DND-41 (cell line): Measurements from ENCODE around the gene RCAN2.
A peak's percentile ranks its signal among the peaks of the same experiment; 100 is the strongest.

Source experiments
- ATAC-seq: fragments of 200-7000 bp; cut with Tn5 transposase; 3 replicates; pipeline ENCODE4 v1.9.1; 2021; ENCODE audit warnings: low read depth; ENCODE audit not compliant: insufficient read depth
- DNase-seq: peaks from one replicate; pipeline ENCODE4 v3.0.0-alpha.2; 2020
- H2AFZ ChIP-seq: 2 replicates; pipeline ENCODE4 v1.6.0; 2012; ENCODE audit warnings: low read depth, low read length
- H3K27ac ChIP-seq: 2 replicates; pipeline ENCODE4 v1.5.1; 2012; ENCODE audit warnings: low read length, inconsistent platforms
- H3K27me3 ChIP-seq: fragments of 200-600 bp; sonication (generic); 2 replicates; pipeline ENCODE4 v1.6.0; 2012; ENCODE audit warnings: low read length, mild to moderate bottlenecking, inconsistent platforms; ENCODE audit not compliant: insufficient read depth, poor library complexity
- H3K36me3 ChIP-seq: 2 replicates; pipeline ENCODE4 v1.5.1; 2012; ENCODE audit warnings: low read length, inconsistent platforms; ENCODE audit not compliant: insufficient read depth
- H3K4me1 ChIP-seq: 2 replicates; pipeline ENCODE4 v1.5.1; 2012; ENCODE audit warnings: mild to moderate bottlenecking, low read length; ENCODE audit not compliant: insufficient read depth
- H3K4me2 ChIP-seq: 2 replicates; pipeline ENCODE4 v1.6.0; 2012; ENCODE audit warnings: mild to moderate bottlenecking, moderate library complexity, low read length, inconsistent platforms; ENCODE audit not compliant: insufficient read depth
- H3K4me3 ChIP-seq, 2 experiments: fragments of 200-600 bp in 1 of 2; shearing (Covaris generic) in 1 of 2; 2 replicates each; pipeline ENCODE4 v1.5.1; 2012 to 2016; ENCODE audit warnings: inconsistent platforms in 2 of 2, low read length in 2 of 2, mild to moderate bottlenecking in 2 of 2, low read depth in 1 of 2, moderate library complexity in 1 of 2
- H3K79me2 ChIP-seq: 2 replicates; pipeline ENCODE4 v1.6.0; 2012; ENCODE audit warnings: low read length, inconsistent platforms; ENCODE audit not compliant: insufficient read depth
- H3K9ac ChIP-seq: 2 replicates; pipeline ENCODE4 v1.6.0; 2012; ENCODE audit warnings: low read depth, mild to moderate bottlenecking, inconsistent platforms, low read length, moderate library complexity
- H3K9me3 ChIP-seq: 2 replicates; pipeline ENCODE4 v1.5.1; 2012; ENCODE audit warnings: low read length, moderate library complexity, mild to moderate bottlenecking, inconsistent platforms; ENCODE audit not compliant: insufficient read depth, severe bottlenecking
- H4K20me1 ChIP-seq: 2 replicates; pipeline ENCODE4 v1.6.0; 2012; ENCODE audit warnings: low read length; ENCODE audit not compliant: insufficient read depth
- CTCF ChIP-seq: IDR thresholded peaks from 2 replicates; pipeline ENCODE4 v1.5.1; 2012; ENCODE audit warnings: borderline replicate concordance, low read length, moderate library complexity, mild to moderate bottlenecking; ENCODE audit not compliant: poor library complexity, severe bottlenecking; ENCODE audit errors: extremely low read depth
- EZH2 ChIP-seq: IDR thresholded peaks from 3 replicates; pipeline ENCODE4 v1.6.1; 2012; ENCODE audit warnings: borderline replicate concordance, low read depth, mild to moderate bottlenecking, moderate library complexity, low read length, inconsistent platforms; ENCODE audit not compliant: severe bottlenecking

The RCAN2 gene

DNA sequence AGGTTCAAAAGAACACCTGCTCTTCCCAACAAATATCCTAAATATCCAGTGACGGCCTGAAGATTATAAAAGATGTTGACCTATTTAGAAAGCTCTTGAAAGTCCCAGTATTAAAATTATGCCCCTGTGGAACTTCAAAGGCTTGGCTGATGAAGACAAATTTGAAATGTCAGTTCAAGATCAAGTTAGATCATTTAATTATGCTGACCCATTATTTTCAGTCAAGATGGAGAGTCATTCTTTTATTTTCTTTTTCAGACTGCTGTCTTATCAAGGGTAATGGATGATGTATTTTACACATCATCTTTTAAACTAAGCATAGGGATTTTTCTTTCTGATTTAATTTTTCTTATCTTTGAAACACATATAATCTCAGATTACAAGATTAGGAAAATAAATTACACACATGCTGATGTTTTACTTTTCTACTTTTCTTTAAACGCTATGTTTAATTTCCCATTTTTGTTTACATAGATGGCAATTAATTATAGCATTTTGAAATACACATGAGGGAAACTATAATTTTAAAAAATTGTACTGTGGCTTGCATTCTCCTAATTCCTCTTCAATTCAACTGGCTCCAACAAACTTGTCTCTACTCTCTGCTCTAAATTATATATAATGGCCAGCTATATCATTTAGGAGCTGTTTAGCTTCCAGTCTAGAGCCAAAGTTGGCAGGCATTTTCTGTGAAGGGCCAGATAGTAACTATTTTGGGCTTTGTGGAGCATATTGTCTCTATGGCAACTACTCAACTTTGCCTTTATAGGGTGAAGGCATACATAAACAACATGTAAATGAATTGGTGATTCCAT lies 123.7 kb downstream of the RCAN2 start:
- Histone ChIP-seq H3K27ac (no peak overlapping the region), H3K4me1 (no peaks in the 10 kb centered on the region)
- no peak for DNase-seq

DNA sequence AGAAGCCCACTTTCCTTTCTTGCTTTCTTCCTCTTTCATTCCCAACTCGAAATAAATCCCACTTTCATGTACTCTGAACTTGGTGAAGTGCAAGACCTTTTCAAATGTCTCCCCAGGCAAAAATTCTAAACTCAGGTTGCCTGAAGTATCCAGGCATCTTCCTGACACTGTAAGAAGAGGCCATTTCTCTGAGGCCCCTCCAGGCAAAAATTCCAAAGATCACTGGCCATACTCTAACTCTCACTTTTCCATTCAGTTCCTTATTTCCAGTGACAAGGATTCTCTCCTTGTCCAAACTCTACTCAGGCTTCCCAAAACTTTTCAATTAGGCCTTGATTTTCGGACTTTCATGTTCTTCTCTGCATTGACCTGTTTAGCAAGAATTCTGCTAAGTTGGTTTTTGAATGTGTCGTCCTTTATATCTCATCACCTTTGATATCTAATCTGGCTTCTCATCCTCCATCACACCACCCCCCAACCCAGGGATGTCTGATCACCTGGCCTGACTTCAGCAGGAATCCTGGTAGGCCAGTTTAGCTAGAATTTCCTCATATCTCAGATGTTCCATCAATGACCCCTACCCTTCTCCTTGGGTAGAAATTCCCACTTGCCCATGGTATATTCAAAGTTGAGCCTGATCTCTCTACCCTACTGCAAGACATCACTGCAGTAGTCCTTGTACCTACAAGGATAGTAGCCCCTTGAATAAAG lies 124.9 kb downstream of the RCAN2 start:
- no peaks in the 10 kb centered on the region for H3K4me1 ChIP-seq
- H4K20me1 ChIP-seq: no peaks in the 10 kb centered on the region
- no peak for TF ChIP-seq EZH2
- no peak for TF ChIP-seq CTCF
- H3K9me3 ChIP-seq: no peaks in the 10 kb centered on the region
- peaks cover 10% of the 10 kb centered on the region for H3K27me3 ChIP-seq
- H3K4me3 ChIP-seq: no peak overlapping the region
- DNase-seq (no peak), ATAC-seq (no peak)
- H3K9ac ChIP-seq: no peak overlapping the region
- no peak overlapping the region for H3K4me2 ChIP-seq
- no peak overlapping the region for H3K27ac ChIP-seq
- H3K79me2 ChIP-seq: no peaks in the 10 kb centered on the region
- no peak overlapping the region for H2AFZ ChIP-seq
- no peaks in the 10 kb centered on the region for H3K36me3 ChIP-seq

More for the DNA sequence above, 123.7 kb downstream of the RCAN2 start:
- no peak overlapping the region for H3K4me3 ChIP-seq
- no peaks in the 10 kb centered on the region for H3K9me3 ChIP-seq
- TF ChIP-seq EZH2 (no peak), CTCF (no peak)
- H3K79me2 ChIP-seq: no peaks in the 10 kb centered on the region
- H3K9ac ChIP-seq: no peak overlapping the region
- H4K20me1 ChIP-seq: no peaks in the 10 kb centered on the region
- H3K36me3 ChIP-seq: no peaks in the 10 kb centered on the region
- peaks cover 15% of the 10 kb centered on the region for H3K27me3 ChIP-seq
- no peak overlapping the region for H3K4me2 ChIP-seq
- H2AFZ ChIP-seq: no peak overlapping the region
- no peak for ATAC-seq

DNA sequence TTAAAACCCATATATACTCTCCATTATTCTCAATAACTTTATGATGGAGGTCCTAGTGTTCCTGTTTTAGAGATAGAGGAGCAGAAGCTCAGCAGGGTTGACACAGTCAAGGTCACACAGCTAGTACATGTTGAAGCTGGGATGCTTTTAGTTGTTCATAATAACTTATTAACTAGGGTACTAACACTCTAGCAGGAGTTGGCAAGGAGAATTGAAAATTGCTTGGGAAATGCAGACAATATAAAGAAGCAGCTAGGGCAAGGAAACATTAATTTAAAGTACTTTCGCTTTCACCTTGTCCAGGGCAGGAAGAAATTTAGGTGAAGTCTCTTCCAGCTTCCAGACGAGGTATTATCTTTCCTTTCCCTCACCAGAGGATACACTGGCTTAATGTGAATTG lies 133.7 kb downstream of the RCAN2 start:
- H3K4me1 ChIP-seq: no peaks in the 10 kb centered on the region
- no peak overlapping the region for H3K9ac ChIP-seq
- H2AFZ ChIP-seq: peak overlapping the region; percentile 50
- TF ChIP-seq CTCF (no peak), EZH2 (no peak)
- no peak overlapping the region for H3K4me3 ChIP-seq
- peak overlapping the region; percentile 43 for H3K4me2 ChIP-seq
- no peaks in the 10 kb centered on the region for H3K27me3 ChIP-seq
- no peak; the same call in 2 of the 3 replicates for ATAC-seq
- no peaks in the 10 kb centered on the region for H3K79me2 ChIP-seq
- no peak overlapping the region for H3K27ac ChIP-seq
- DNase-seq: no peak
- H4K20me1 ChIP-seq: no peaks in the 10 kb centered on the region
- H3K36me3 ChIP-seq: no peaks in the 10 kb centered on the region
- H3K9me3 ChIP-seq: no peaks in the 10 kb centered on the region
